ENCODE data around the gene OR2T4.

OR2T4 gene

GRCh38 chr1:248406721-248407692 lies 45.5 kb downstream of the OR2T4 start:
- Histone ChIP-seq H3K27ac (no peak overlapping the region), H3K4me3 (ENCODE audit: low read depth, low read length) (no peak overlapping the region), H3K36me3 (replicated peaks) (no peaks in the 10 kb centered on the region), H3K27me3 (replicated peaks) (no peaks in the 10 kb centered on the region)
- TF ChIP-seq CTCF (IDR thresholded peaks at IDR 0.05; ENCODE audit: low read depth, low read length, missing control alignments): no peak
- in situ Hi-C loops (cut with HindIII; ENCODE audit: low pct_ligation_motif_present, low sequenced_read_pairs): no loop called here
- DNase-seq: no peak

All from brain microvascular endothelial cell (primary cell).